GM21717 (cell line): ENCODE data around the gene SMARCAL1.

Experiments
- ATAC-seq: cut with Tn5 transposase; IDR thresholded peaks from one replicate; pipeline ENCODE4 v1.9.1; 2021; ENCODE audit warnings: mild to moderate bottlenecking, moderate library complexity; ENCODE audit not compliant: unreplicated experiment

SMARCAL1 gene

DNA sequence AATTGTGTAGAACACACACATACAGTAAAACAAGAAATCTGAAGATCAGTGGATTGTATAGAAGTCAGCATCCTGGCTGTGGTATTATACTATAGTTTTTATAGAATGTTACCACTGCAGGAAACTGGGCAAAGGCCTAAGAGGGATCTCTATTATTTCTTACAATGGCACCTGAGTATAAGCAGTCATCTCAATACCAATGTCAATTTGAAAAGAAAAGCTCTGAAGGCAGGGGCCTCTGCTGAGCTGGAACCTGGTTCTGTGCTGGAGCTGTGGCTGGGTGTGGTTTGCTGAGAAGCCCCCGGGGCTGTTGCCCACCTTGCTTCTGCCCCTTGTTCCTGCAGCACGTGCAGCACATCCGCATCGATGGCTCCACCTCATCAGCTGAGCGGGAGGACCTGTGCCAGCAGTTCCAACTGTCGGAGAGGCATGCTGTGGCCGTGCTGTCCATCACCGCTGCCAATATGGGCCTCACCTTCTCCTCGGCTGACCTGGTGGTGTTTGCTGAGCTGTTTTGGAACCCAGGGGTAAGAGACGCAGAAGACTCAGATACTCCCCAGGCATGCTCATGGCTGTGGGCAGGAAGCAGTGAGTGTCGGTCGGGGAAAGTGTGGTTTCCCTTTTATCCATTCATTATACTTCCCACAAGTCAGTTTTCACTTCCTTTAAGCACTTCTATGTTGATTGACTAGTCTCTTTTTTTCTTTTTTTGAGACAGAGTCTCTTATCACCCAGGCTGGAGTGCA lies 62.8 kb downstream of the SMARCAL1 start:
- peak; percentile 84 for ATAC-seq

DNA sequence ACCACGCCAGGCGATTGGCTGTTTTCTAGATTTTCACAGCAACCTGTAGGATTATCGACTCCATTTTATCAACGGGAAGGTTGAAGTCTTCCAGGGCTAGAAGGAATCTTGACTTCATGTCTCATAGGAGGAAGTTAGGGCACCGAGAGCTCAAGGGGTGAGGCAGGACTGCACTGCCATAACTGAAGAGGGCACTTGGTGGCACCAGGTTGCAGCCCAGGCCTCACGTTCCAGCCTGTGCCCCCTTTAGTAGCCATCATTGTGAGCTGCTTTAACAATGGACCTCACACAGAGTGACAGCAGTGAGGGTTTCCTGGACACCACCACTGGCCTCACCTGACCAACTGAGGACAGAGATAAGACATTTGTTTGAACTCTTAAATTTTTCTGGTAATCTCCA lies 63.5 kb downstream of the SMARCAL1 start:
- no peak for ATAC-seq

DNA sequence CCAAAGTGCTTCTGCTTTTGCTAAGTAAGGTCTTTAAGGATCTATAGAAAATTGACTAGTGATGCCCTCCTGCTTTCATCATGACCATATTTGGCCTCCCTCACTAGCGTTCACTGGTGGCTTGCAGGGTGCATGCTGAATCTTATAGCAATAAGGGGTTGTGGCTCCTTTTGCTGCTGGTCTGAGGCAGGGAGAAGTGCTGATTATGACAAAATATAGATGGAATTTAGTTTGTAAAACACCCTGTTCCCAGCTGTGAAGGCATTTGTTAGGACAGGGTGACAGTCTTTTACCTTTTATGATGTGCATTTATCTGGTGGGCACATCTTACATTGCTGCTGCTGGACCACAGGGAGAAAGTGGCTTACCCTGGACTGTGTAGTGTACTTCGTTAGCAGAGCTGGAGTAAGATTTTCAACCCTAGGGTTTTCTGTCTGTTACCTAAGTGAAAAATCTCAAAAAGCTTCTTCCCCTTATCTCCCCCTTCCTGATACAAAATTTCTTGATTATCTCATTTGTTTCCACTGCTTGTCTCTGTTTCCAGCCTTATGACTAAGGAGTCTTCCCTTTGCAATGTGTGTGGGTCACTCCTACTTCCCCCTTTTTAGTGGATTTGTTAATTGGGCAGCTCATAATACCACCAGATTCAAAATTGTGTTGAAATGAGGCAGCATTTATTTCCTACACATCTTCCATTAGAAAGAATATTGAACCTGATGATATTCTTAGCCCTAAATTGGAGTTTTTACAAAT lies 65.2 kb downstream of the SMARCAL1 start:
- no peak for ATAC-seq

DNA sequence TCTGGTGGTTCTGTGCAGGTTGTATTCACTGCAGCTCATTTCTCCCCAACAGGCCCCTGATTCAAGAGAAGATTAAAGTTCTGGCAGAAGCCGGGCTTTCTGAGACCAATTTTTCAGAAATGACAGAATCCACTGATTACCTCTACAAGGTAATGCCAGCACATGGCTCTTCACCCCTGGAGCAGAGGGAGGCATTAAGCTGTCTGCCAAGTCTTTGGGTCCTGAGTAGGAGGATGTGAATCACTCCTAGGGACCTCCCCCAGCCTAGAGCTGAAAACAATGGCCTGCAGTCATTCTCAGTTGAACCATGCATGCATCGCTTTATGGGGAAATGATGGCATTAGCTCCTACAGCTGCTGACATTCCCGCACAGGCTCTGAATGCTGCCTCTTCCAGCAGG lies 65.9 kb downstream of the SMARCAL1 start:
- ATAC-seq, result no peak

DNA sequence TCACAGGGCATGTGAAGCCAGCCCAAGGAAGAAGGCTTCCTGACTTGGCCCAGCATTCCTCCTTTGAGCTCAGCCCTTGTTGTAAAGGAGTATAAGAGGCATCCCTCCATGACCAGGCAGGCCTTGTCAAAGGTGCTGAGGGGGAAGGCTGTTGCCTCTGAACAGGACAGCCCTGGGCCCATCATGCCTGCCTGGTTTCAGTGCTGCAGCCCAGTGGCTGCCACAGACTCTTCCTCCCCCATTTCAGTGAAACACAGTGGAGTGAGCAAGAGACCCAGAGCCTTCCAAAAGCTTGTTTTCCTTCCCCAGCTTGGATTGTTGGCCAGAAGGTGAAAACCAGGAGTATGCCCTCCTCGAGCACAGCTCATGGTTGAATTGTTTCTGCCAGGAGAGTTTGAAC lies 66.5 kb downstream of the SMARCAL1 start:
- ATAC-seq, result no peak

DNA sequence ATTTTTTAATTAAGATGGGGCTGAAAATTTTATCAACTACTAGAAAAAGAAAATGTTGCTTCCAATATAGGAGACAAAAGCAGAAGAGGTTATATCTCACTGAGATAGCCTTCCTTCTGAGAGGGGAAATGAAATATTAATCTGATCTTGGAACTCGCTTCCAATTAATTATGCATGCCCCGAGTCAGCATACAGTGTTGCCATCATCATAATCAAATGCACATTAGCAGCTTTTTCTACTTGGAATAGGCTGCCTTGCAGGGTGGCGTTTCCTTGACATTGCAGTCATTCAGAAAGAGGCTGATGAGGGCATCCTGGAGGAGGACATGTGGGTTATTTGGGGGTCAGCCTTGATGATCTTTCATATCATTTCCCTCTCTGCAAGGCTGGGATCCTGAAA lies 67.9 kb downstream of the SMARCAL1 start:
- ATAC-seq, result no peak

DNA sequence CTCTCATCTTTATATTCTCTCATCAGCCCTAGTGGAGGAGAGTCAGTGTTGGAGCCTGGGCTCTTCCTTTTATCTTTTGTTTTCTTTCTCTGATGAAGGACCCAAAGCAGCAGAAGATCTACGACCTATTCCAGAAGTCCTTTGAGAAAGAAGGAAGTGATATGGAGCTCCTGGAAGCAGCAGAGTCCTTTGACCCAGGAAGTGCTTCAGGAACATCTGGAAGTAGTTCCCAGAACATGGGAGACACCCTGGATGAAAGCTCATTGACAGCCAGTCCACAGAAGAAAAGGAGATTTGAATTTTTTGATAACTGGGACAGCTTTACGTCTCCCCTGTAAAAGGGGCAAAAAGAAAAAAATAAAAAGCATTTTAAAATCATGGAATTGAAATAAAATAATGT lies 70.4 kb downstream of the SMARCAL1 start:
- no peak for ATAC-seq

DNA sequence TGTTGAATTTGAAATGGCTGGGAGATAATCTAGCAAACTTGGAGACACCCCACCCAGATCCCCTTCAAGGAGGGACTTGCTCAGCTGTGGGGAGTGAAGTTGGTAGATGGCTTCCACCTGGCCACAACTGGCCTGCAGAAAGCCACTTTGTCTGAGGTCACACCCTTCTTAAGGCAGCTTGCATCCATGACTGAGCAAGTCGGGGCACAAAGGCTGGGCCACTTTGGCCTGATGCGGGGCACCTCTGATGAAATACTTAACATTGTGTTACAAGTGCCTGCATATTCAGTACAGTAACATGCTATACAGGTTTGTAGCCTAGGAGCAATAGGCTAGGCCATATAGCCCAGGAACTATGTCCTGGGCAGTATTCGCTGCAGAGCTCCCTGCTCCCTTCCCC lies 73.0 kb downstream of the SMARCAL1 start:
- no peak for ATAC-seq

DNA sequence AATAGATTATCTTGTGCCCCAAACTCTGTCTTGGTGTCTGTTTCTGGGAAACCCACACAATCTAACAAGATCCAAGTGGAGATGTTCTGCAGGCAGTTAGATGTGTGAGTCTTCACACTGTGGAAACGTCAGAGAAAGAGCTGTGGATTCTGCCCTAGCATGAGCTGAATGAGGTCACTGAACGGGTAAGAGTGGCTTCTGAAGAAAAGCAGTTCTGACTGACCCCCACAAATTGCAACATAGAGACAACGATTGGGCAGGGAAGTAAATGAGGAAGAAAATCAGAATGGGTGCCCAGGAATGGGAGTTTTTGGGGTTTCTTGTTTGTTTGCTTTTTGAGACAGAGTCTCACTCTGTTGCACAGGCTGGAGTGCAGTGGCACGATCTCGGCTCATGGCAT lies 73.5 kb downstream of the SMARCAL1 start:
- no peak for ATAC-seq

DNA sequence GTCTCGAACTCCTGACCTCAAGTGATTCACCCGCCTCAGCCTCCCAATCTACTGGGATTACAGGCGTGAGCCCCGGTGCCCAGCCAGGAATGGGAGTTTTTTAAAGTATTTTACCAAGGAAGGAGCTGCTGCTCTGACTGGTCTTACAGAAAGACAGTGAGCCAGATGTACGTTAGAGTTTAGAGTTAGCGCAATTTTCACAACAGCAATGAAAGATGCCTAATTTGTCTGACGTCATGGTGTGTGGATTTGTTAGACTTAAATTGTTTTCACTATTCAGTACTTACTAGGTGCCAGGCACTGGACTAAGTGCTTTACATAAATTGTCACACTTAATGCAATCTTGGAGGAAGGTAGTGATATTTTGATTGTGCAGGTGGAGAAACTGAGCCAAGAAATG lies 74.0 kb downstream of the SMARCAL1 start:
- no peak for ATAC-seq

DNA sequence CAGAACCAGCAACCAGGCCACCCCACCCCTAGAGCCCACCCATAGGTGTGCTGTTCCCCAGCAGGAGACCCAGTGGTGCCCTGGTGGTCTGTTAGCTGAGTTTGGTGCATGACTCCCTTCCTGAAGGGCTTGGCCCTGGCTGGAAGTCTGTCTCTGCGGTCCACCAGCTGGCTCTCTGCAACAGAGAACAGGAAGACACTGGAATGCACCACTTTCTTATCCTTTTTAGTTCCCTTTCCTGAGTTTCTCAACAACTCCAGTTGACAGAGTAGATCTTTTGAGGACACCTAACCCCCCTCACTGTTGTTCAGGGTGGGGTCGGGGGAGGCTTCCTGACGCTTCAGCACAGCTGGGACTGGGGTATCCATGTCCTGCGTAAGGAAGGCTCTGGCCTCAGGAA lies 74.4 kb downstream of the SMARCAL1 start:
- ATAC-seq, result no peak

DNA sequence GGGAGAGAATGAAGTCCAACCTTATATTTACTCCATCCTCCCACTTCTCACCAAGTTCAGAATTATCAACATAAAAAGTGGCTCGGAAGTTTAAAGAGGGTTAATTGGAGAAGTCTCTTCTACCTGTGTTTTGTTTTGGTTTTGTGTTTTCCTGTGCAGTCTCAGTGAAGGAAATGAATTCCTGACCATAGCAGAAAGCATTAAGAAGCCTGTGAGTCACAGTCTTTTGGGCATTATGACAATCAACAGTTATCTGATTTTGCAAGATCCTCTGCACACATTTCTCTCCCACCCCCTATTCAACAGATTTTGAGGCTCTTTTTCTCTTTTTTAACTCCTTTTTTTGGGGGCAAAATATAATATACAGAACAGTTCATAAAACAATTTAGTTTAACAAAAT lies 77.8 kb downstream of the SMARCAL1 start:
- no peak for ATAC-seq

DNA sequence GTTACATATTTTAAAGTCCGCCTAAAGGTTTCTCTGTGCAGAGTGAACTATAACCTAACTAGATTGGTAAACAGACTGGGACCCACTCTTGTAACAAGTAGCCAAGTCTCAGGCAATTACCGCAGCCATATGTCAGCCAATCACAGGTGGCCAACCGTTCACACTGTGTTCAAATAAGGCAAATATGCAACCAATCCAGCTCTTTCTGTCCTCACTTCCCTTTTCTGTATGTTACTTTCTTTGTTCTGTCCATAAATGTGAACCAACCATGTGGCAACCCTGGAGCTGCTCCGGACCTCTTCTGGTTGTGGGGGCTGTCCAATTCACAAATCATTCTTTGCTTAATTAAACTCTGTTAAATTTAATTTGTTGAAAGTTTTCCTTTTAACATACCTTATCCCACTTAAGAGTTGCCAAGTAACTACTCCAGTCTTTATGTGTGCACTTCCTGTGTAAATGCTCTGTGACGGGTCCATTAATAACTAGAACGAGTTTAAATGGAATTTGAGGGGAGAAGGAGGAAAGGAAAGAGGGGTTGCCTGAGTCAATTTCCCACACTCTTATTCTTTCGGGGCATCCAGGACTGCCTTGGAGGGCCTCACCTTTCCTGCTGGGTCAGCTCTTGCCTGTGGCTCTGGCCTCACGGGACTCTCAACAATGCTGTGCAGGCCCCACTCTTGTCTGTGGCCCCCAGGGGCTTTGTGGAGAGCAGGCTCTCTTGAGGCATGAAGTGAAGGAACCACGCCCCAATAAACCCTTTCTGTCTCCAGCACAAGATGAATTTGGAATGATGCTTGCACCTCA lies 79.7 kb downstream of the SMARCAL1 start:
- peak; percentile 88 for ATAC-seq

DNA sequence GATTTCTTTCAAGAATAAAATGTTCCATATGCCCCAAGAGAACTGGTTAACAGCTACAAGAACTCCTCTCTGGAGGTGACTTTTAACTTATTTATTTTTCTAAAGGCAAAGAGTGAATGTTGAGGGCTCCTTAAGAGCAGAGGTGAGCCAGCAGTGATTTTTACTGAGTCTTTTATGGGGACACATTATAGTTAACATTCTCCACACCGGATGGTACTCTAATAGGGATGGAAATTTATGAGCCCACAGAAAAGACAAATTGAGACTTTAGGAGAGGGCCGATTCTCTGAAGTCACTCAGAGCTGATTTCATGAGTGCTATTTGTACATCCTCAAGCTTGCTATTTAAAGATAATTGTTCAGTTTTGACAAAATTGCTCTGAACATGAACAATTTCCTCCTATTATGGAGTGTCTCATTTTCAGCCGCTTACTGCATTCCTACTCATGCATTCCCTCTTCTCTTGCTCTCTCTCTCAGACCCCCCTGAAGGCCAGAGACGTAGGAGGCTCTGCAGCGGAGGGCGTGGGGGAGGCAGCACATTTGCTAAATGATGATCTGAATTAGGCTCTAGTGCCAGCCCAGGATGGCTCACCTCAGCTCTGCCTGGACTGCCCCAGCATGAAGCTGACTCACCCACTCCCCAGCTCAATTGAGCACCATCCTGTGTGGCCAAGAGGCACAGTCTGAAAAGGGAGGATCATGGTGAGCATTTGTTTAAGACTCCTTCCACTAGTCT lies 80.5 kb downstream of the SMARCAL1 start:
- no peak for ATAC-seq

DNA sequence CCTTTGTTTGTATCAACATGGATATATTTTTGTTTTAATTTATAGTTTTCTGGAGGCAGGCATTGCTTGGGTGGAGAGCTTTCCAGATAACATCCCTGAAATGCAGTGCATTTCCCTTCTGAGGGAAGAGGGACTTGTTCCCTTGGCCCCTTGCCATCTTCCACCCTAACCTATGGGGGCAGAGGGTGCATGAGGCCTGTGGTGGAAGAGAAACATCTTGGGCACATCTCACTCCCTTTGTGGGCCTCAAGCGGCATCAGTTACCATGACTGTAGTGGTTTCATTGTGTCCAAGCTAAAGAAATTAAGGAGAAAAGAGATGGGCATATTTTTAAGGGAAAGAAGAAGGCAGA lies 81.0 kb downstream of the SMARCAL1 start:
- ATAC-seq, result no peak

DNA sequence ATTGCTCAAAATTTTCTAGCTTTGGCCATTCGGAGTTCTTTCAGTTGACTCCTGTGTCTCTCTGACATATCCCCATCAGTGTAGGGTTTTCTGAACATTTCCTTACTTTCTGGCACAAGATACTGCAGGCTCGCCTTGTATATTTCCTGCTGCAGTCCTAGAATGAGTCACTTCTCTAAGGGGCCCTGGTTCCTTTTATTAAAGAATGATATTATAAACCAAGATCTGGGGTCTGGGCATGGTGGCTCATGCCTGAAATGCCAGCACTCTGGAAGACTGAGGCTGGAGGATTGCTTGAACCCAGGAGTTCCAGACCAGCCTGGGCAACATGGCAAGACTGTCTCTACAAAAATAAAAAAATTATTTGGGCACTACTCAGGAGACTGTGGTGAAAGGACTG lies 83.4 kb downstream of the SMARCAL1 start:
- no peak for ATAC-seq

DNA sequence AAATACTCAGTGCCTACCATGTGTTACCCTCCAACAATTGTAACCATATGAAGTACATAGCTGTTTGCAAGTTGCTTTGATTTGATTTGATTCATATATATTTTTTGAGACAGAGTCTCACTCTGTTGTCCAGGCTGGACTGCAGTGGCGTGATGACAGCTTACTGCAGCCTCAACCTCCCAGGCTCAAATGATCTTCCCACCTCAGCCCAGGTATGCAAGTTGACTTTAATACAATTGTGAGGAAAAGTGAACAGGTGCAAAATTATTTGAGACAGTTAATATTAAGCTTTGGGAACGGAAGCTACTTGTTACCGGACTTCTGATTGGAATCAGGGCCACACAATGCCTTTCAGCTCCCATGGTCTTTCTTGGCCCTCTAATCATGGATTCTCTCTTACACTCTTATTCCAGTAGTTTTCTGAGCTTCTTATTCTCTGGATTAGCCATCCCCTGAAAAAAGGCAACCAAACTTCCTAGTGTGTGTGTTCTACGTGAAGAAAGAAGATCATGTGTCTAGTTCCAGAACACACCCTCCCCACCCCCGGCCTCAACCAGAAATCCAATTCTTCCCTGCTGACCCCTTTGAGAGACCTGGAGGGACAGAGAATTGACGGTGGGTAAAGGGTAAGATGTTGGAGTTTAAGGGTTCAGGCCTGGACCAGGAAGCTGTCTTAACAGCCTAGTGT lies 85.2 kb downstream of the SMARCAL1 start:
- ATAC-seq, result no peak

DNA sequence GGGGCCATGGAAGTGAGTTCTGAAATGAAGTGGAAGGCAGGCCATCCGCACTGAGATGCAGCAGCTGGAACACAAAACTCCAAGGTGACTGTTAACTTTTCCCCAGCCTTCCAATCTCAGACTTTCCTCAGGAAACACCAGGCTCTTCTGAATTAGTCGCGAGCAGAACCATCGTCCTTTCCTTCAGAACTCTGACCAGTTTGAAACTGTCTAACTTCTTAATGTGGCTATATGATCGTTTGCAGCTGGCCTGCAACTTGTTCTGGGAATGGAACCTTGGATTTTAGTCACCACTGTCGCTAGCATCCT lies 85.7 kb downstream of the SMARCAL1 start:
- no peak for ATAC-seq

DNA sequence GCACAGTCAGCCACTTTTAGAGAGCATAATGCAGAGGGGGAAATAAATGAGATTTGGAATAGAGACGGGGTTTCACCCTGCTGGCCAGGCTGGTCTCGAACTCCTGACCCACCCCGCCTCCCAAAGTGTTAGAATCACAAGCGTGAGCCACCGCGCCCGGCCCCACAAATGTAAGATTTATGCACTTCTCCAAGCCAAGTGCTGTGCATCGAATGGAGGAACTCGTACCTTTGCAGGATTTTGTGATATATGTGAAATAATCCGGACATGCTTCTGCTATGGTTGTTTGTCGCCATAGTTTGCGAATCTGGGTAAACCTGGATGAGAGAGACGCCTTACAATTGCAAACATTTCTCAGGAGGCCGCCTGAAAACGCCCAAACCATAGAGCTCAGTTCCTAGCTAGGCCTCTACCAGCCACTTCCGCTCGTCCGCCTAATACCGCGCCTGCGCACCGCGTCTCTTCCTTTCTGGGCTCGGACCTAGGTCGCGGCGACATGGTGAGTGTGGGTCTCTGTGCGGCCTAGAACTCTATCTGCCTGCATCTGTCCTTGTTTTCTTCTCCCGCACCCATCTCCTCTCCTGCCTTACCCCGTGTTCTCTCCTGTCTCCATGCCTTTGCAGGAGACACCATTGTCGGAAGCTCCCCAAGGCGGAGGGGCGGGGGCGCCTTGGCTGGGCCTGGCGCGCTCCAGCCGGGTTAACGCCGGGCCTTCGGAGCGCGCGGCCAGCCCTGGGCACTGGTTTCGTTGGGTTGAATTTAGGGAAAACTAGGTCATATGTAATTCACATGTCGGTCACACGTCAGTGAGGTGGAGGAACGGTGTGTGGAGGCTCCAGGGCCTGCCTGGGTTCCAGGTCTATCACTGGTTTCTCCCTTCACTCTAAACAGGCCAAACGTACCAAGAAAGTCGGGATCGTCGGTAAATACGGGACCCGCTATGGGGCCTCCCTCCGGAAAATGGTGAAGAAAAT lies 86.4 kb downstream of the SMARCAL1 start, which contains the start of gene RPL37A:
RPL37A (plus strand) TSS at position 466 of the 974 bp plus-strand sequence; CDS start at position 497, 31 bp downstream.
- peak; percentile 89 for ATAC-seq
